HG03342 (cell line): ENCODE results near the gene CLTC.
"Not testable (repeated sequence)": the region's sequence is repeated elsewhere in the genome, so short reads cannot be mapped to it uniquely, and the experiment has no call there.

ENCODE experiments used
- ATAC-seq: cut with Tn5 transposase; IDR thresholded peaks from one replicate; pipeline ENCODE4 v1.9.1; 2021; ENCODE audit warnings: mild to moderate bottlenecking, moderate library complexity; ENCODE audit not compliant: unreplicated experiment

The CLTC gene

DNA sequence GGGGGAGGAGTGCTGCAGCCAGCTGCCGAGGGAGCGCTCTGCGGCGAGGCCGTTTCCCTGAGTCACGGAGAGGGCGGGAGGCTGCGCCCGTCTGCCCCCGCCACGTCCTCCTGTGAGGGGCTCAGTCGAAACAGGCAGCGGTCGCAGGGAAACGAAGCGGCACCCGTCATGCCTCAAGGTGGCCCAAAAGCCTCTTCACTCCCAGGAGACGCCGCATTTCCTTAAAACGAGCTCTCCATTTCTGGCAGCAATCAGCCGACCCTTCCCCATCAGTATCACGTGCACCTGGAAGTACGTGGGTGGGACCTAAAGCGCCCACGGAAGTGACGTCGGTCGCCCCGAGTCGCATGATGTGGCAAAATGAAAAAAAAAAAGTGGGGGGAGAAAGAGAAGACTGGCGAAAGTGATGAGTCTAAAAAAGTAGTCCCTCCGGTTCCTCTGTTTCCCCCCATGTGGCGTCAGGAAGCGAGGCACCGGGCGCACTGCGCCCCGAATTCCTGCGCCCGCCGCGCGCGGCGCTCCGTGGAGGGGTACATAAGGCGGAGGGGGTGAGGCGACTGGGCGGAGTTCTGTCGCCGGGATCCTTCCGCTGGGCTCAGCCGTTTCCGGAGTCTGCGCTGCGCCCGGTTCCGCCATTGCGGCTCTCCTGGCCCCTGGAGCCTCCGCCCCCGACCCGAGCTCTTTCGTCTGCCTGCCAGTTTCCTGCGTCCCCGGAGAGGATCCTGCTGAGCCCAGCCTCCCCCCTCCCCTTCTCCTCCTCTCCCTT lies at the start of gene CLTC:
CLTC (plus strand) TSS at position 598 of the 766 bp plus-strand sequence. CDS start 237 bp downstream, outside the sequence.
- peak; percentile 72 for ATAC-seq

DNA sequence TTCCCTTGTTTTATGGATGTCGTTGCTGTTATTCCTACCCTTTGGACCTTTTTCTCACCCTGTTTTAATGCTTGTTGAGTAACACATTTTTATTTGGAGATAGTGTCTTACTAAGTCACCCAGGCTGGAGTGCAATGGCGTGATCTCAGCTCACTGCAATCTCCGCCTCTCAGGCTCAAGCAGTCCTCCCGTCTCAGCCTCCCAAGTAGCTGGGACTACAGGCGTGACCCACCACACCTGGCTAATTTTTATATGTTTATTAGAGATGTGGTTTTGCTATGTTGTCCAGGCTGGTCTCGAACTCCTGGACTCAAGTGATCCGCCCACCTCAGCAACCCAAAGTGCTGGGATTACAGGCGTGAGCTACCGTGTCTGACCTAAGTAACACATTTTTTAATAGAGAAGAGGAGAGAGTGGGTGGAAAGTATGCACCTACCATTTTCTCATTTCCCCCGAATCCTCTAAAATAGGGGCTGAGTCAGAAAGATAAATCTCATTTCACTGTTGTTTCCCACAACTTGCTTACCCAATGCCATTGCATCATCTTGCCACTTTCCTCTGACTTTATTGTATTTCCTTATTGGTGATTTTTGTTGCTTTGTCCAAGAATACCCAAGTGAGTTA lies 47.3 kb upstream of the CLTC start:
- ATAC-seq: no peak

DNA sequence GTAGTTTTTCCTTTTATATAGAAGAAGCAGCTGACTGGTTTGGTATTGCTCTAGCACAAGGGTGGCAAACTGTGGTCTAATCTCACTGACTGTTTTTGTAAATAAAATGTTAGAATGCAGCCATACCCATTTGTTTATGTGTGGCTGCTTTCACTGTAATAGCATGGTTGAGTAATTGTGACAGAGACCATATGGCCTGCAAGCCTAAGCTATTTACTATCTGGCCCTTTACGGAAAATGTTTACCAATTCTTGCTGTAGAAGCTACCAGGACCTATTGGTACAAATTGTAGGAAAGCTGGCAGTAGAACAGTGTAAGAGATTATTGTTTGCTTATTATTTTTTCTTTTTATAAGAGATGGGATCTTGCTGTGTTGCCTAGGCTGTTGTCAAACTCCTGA lies 35.5 kb upstream of the CLTC start:
- not testable (repeated sequence) for ATAC-seq

DNA sequence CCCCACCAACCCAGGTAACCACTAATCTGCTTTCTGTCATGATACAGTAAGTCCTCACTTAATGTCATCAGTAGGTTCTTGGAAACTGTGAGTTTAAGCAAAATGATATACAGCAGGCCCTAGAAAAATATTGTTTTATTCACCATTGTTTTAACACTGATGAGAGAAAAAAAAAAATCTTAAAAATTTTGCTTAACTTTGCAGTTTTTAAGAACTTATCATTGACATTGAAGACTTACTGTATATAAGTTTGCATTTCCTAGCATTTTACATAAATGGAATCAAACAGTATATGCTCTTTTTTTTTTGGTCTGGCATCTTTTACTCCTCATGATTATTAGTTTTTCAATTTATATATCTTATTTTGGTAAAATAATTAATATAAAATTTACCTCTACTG lies 19.5 kb upstream of the CLTC start:
- ATAC-seq: no peak

DNA sequence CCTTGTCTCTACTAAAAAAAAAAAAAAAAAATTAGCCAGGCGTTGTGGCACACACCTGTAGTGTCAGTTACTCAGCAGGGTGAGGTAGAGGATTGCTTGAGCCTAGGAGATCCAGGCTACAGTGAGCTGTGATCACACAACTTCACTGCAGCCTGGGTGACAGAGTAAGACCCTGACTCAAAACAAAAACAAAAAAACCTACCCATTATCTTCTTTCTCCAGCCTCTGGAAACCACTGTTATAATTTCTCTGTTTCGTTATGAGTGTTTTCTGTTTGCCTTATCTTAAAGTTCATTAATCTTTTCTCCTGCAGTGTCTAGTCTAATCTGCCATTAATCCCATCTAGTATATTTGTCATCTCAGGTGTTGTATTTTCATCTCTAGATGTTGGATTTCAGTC lies 18.6 kb upstream of the CLTC start:
- no peak for ATAC-seq

DNA sequence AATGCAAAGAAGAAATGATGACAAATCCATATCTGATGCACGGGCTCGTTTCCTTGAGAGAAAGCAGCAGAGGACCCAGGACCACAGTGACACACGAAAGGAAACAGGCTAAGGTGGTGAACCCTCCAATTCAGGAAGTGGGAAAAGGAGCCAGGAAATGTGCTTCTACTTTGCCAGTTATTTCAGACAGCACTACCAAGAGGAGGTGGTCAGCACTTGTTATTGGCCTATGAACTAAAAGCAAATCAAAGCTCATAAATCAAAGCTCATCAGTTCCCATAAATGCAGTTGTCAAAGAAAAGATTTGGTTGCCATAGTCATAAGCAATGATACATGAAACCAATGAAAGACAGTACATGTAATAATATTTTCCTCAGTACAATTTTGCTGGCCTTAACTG lies 12.6 kb upstream of the CLTC start:
- no peak for ATAC-seq

DNA sequence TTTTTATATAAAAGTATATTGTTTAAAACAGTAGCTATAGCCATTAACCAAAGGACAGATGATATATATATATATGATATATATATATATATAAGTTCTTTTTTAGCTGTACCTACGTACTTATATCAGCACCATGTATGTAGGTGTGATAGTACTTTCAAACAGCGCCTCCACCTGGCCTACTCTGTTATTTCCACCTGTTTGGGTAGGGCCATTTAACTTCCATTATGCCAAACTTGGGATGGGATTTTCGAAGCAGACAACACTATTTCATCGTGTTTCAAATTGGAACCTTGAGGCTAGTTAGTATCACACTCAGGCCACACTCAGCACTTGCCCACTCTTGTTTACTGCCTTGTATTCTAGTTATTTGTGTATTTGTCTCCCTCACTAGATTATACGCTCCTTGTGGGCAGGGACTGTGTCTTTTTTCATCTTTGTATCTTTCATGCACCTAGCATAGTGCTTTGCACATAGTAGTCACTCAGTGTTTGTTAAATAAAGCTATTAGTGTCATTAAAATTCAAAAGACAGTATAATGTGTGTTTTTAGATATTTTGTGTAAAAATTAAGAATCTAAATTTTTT lies 11.8 kb upstream of the CLTC start:
- ATAC-seq: no peak

DNA sequence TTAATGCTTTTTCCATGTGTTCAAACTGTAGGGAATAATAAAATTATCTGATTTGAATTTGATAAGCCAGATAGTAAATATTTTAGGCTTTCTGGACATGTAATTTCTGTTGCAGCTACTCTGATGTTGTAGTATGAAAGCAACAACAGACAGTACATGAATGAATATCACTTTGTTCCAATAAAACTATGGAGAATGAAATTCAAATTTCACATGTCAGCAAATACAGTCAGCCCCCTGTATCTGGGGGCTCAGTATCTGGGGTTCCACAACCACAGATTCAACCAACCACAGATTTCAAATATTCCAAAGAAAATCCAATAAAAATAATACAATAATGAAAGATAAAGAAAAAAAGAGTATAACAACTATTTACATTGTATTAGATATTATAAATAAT lies 8.2 kb upstream of the CLTC start:
- ATAC-seq: no peak

DNA sequence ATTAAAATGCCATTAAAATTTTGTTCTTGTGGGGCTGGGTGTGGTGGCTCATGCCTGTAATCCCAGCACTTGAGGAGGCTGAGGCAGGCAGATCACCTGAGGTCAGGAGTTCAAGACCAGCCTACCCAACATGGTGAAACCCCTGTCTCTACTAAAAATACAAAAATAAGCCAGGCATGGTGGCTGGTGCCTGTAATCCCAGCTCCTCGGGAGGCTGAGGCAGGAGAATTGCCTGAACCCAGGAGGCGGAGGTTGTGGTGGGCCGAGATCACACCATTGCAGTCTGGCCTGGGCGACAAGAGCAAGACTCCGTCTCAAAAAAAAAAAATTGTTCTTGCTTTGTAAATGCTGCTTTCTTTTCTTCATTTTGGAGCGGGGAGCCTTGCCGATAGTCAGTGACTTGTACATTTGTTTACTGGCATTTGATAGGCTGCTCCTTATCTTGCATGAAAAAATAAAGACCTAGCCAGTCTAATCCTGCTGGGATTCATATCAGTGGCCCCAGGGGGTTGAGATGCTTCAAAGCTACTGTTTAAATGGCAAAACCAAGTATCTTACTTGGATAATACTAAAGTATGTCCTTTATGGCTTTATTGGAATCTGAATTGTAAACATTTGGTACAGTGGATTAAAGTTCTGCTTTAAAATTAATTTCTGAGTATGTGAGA lies 3.3 kb upstream of the CLTC start:
- ATAC-seq: no peak

DNA sequence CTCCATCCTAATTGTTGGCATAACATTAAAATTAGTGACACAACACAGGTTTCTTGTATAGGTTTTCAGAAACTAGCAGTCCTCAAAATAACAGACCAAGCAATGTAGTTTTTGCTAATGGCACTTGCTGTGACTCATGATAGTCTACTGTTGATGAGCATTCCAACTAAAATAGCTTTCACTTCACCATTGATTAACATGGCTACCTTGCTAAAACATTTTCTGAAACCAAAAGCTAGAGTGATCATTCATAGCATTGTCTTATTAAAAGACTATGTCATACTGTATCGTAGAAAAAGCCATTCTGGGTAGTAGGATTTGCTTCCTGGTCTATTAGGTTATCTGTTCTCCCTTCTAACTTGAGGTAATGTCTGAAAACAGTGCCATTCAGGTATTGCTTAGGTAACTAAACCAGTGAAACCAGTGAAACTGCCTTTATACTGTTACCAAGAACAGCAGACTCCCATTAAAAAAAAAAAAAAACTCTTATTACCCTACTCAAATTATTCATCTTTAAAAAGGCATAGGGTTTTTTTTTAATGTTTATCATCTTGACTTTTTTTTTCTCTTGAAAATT lies 2.5 kb upstream of the CLTC start:
- no peak for ATAC-seq

DNA sequence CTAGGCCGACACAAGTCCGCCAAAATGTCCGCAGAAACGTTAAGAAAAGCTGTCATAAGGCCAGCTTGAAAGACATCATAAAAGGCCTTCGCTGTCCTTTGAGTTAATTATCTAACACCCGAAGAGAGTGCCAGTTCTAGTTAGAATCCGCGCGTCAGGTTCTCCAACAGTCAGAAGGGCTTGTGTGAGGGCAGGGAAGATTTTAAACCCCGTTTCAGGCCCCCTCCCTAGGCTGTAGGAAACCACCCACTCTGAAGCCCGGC lies 729 bp upstream of the CLTC start:
- ATAC-seq: no peak

DNA sequence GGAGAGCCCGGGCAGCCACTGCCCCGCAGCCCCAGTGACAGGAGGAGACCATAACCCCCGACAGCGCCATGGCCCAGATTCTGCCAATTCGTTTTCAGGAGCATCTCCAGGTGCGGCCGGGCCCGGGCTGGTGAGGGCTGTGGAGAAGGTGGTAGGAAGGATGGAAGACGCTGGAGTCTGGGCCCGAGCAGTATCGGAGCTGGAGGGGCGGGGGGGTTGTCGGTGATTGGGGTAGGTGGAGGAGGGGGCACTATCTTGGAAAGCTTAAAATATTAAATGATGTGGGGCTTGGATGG lies 317 bp downstream of the CLTC start:
- ATAC-seq: no peak

DNA sequence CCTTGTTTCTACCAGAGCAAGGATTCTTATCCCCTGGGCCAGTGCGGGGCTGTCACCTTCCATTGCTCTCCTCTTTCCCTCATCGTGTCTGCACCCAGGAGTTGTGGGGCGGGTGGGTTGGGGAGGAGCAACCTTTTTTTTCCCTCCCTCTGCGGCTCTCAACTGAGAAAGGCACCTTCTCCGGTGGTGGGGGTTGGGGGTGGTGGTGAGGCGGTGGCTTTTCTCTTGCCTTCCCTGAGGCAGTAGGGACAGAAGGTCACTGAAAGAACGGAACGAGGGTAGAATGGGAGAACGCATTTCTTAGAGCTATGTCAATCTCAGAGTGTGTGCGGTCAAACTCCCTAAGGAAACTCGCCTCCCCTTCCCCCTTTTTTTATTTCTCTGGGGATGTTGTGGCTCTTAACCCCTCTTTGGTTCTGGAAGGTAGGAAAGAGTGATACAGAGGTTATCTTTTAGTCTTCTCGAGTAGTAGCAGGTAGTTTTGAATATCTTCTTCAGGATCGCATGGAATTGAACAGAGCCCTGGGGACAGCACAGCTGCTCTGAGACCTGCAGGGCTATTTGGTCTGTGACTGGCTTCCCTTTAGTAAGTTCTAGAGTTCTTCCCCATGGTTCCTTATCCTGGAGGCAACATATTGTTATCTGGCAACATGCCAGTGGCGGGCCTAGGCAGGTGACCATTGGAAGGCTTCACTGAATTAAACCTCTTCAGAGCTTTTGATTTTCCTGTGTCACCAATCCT lies 994 bp downstream of the CLTC start:
- no peak for ATAC-seq

DNA sequence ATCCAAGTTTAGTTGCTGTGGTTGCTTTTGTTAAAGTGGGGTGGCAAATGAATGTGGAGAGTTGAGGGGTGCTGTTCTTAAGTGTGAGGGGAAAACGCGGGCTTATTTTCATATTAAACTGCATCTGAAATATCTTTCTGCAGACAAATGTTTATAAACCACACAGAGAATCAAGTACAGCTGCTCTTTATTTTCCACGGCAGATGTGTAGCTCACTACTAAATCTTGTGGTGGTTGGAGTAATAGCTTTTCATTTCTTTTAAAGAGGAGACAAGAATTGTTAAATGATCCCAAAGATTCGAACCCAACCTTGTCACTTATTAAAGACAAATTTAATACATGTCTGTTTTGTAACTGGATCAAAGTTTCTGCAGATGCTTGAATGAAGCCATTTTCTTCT lies 2.1 kb downstream of the CLTC start:
- ATAC-seq: no peak

DNA sequence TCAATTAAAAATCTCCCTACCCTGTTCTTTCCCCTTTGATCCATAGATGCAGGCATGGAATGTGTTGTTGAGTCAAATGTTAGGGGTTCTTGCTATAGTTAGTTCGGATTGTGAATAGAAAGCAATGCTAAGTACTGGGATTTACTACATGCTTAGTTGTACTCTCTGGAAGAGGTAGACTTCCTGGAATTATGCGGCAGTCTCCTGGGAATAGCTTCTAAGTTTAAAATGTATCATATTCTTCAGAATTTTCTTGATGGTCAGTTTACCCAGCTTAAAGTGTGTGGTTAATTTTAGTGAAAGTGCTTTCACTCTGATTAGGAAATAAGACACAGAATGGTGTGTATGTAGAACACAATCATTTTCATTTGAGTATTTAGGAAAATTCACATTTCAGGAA lies 3.5 kb downstream of the CLTC start:
- ATAC-seq: no peak

DNA sequence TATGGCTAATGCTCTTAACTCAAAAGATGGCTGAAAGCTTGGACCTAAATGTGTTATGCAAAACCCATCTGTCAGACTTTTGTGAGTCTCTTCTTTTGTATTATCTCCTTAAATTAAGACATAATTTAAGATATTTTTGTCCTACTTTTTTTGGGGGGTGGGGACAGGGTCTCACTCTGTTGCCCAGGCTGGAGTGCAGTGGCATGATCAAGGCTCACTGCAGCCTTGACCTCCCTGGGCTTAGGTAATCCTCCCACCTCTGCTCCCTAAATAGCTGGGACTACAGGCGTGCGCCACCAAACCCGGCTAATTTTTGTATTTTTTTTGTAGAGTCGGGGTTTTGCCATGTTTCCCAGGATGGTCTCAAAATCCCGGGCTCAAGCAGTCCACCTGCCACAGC lies 7.1 kb downstream of the CLTC start:
- no peak for ATAC-seq

DNA sequence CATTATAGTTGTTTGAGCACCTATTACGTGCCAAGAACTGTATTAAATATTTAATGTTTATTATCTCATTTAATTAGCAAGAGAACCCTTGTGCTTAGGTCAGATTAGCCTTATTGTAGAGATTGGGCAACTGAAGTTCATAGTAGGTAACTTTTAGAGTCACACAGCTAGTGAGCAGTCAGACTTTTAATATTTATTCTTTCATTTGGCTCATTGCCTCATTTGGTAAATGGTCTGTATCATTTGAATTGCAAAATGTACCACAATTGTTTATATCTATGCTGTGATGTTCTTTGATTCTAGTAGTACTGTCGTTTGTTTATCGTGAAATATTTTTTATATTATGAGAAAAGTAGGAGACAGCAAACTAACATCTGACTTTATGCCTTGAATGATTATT lies 7.6 kb downstream of the CLTC start:
- no peak for ATAC-seq

DNA sequence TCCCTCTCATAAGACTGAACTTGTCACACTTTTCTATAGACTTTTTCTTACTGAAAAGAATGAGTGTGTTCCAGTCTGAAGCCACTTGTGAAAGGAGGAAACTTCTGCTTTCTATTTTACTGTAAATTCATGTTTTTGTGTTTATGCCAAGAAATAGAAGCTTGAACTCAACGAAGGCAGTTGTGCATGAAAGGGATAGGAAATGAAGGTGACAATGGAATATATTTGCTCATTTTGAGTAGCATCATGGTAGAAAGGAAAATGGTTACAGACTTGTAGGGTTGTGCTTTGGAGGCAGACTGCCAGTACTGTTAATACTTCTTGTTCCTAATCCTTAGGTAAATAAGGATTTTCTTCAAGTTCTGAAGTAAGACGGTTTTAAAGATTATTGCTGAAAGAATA lies 8.1 kb downstream of the CLTC start:
- ATAC-seq: no peak

DNA sequence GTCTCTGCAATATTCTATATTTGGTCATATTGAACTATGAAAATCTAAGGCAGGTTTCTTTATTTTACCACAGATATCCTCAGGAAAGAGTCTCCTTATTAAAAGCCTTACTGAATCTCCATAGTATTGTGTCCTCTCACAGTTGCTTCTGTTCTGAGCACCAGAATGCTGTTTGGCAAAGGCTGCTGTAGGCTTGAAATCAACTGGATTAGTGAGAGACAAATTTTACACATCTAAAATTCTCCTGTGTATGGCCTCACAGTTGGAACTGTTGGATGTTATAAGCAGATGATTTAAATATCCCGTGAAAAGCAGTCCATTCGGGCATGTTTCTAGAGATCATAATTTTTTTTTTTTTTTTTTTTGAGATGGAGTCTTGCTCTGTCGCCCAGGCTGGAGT lies 9.5 kb downstream of the CLTC start:
- no peak for ATAC-seq

DNA sequence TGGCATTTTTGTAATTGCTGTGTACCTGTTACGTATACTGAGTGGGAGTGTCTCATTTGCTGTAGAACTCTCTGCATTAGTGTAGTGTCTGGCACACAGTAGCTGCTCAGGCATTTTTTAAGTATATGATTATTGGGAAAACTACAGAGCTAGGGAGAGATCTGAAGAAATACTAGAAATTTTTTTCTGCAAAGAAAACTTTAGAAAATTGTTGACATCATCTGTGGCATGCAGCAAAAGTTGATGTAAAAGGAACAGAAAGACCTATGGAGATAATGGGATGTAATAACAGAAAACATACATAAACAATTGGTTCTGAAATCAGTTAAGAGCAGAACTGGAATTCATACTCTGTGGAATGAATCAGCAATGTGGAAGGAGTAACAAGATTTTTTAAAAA lies 11.6 kb downstream of the CLTC start:
- no peak for ATAC-seq

DNA sequence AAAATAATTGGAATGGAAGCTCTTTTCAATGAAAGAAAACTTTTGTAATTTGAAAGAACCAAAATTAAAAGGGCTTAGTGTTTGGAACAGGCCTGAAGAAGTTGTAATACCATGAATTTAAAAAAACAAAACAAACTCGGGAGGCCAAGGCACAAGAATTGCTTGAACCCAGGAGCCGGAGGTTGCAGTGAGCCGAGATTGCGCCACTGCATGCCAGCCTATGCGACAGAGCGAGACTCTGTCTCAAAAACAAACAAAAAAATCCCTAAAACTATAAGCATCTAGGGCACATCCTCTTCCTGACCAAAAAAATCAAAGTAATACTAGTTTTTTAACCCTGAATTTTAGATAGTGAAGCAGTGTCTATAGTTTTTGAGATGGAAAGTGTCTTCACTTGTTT lies 12.7 kb downstream of the CLTC start:
- no peak for ATAC-seq
